ENCODE results near the gene PSG11.
A peak's percentile ranks its signal among the peaks of the same experiment; 100 is the strongest.
"Not testable (repeated sequence)": the region's sequence is repeated elsewhere in the genome, so short reads cannot be mapped to it uniquely, and the experiment has no call there.

PSG11 gene

GRCh38 chr19:42992029-42992604 lies 34.2 kb downstream of the PSG11 start:
- not testable (repeated sequence) for FAIRE-seq

GRCh38 chr19:42989851-42990250 lies 36.4 kb downstream of the PSG11 start:
- FAIRE-seq = no peak
- DNase-seq (ENCODE audit: insufficient read length, low spot score) = no peak

More at GRCh38 chr19:42992029-42992604, 34.2 kb downstream of the PSG11 start:
- not testable (repeated sequence) for DNase-seq (ENCODE audit: insufficient read length, low spot score)

- not testable (repeated sequence) for FAIRE-seq; DNase-seq (ENCODE audit: insufficient read length, low spot score)
These were observed 37.1 kb downstream of the PSG11 start for GRCh38 chr19:42989186-42989585.

GRCh38 chr19:42988206-42988605 lies 38.1 kb downstream of the PSG11 start:
- FAIRE-seq = peak; percentile 26
- not testable (repeated sequence) for DNase-seq (ENCODE audit: insufficient read length, low spot score)

- FAIRE-seq (no peak), DNase-seq (ENCODE audit: insufficient read length, low spot score) (no peak)
These were observed 40.7 kb downstream of the PSG11 start for GRCh38 chr19:42985588-42985987.

- FAIRE-seq; DNase-seq (ENCODE audit: insufficient read length, low spot score): not testable (repeated sequence)
These were observed 44.2 kb downstream of the PSG11 start for GRCh38 chr19:42982111-42982510.

GRCh38 chr19:42971451-42971850 lies 54.8 kb downstream of the PSG11 start:
- DNase-seq (ENCODE audit: insufficient read length, low spot score); FAIRE-seq: not testable (repeated sequence)

- peak; percentile 23 for DNase-seq (ENCODE audit: insufficient read length, low spot score)
- peak; percentile 80 for FAIRE-seq
These were observed 61.1 kb downstream of the PSG11 start for GRCh38 chr19:42965176-42965575.

GRCh38 chr19:42961119-42961518 lies 65.2 kb downstream of the PSG11 start:
- FAIRE-seq (no peak), DNase-seq (ENCODE audit: insufficient read length, low spot score) (no peak)

All from HTR-8/SVneo (cell line).